GM12873 (cell line): ENCODE results near the gene BABAM2.

Experiments used
- CTCF ChIP-seq: IDR thresholded peaks from 2 replicates; pipeline ENCODE4 v1.5.1; 2012; ENCODE audit warnings: low read depth, mild to moderate bottlenecking, moderate library complexity, low read length, control low read depth; ENCODE audit not compliant: insufficient read depth; ENCODE audit errors: missing control alignments

BABAM2 gene

GRCh38 chr2:28055325-28055970, 164.9 kb downstream of the BABAM2 start:
- no peak for TF ChIP-seq CTCF

- TF ChIP-seq CTCF, result no peak
Measured at GRCh38 chr2:28058791-28059190, 168.3 kb downstream of the BABAM2 start.

- TF ChIP-seq CTCF, result no peak
Measured at GRCh38 chr2:28062867-28063266, 172.3 kb downstream of the BABAM2 start.

- TF ChIP-seq CTCF, result no peak
Measured at GRCh38 chr2:28063492-28063962, 173.0 kb downstream of the BABAM2 start.

- TF ChIP-seq CTCF, result no peak
Measured at GRCh38 chr2:28067602-28068001, 177.1 kb downstream of the BABAM2 start.

- TF ChIP-seq CTCF, result no peak
Measured at GRCh38 chr2:28068088-28068487, 177.6 kb downstream of the BABAM2 start.

GRCh38 chr2:28068527-28068926, 178.0 kb downstream of the BABAM2 start:
- no peak for TF ChIP-seq CTCF

GRCh38 chr2:28071221-28071620, 180.7 kb downstream of the BABAM2 start:
- TF ChIP-seq CTCF, result no peak
